Measurements from ENCODE around the gene GUCY2C.

Gene GUCY2C

DNA sequence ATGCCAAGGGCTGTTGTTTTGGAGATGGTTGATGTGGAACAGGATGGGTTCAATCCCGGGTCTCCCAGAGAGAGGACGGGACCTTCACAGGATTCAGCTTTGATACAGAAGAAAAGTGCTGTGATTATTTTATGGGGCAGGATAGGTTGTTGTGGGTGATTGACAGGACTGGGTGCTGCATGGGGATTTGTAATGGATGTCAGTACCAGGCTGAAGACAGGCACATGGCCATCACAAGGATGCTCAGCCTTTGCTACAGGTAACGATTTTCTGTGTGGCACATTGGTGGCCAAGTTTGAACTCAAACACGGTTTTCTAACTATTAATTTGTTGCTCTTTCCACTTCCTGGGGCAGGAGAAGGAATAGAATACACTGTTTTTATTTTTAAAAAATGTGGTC is 4.5 kb upstream of the GUCY2C start:
- no peak overlapping the region for H3K4me2 ChIP-seq (ENCODE audit: low read length, poor library complexity, severe bottlenecking)
- no peak overlapping the region for H4K91ac ChIP-seq (ENCODE audit: low read length)
- no peak overlapping the region for H4K8ac ChIP-seq (ENCODE audit: low read length)
- no peaks in the 10 kb centered on the region for H3K79me1 ChIP-seq (replicated peaks; ENCODE audit: low read length, poor library complexity, severe bottlenecking)
- no peak overlapping the region for H3K9ac ChIP-seq (ENCODE audit: low read length)
- no peak overlapping the region for H2BK5ac ChIP-seq (ENCODE audit: low read depth, low read length, poor library complexity, severe bottlenecking)
- DNase-seq = no peak
- H2AK5ac ChIP-seq (ENCODE audit: low read length, severe bottlenecking) = no peak overlapping the region
- H3K18ac ChIP-seq (ENCODE audit: low read depth in 1 of 2, low read length in 2 of 2) = no peak overlapping the region
- no peak overlapping the region for H3K4me3 ChIP-seq (ENCODE audit: insufficient read depth in 1 of 2, low read depth in 1 of 2, low read length in 2 of 2)
- no peak overlapping the region for H3K4ac ChIP-seq (ENCODE audit: low read depth in 1 of 2, low read length in 2 of 2)
- no peak overlapping the region for H2BK120ac ChIP-seq (ENCODE audit: low read depth, low read length)
- H3K14ac ChIP-seq (ENCODE audit: low read length in 2 of 2) = no peak overlapping the region
- no peaks in the 10 kb centered on the region for H3K4me1 ChIP-seq (ENCODE audit: control insufficient read depth, insufficient read depth, low read depth, low read length)
- WGBS = 96% methylated on average over 3 of the region's 4 CpGs
- no peak overlapping the region for H2BK15ac ChIP-seq (ENCODE audit: low read depth, poor library complexity, severe bottlenecking)
- H3K23ac ChIP-seq (ENCODE audit: low read length in 2 of 2) = no peak overlapping the region
- H3K27ac ChIP-seq (ENCODE audit: low read length, poor library complexity, severe bottlenecking) = no peak overlapping the region
- H3K9me3 ChIP-seq (ENCODE audit: control insufficient read depth, low read length) = no peaks in the 10 kb centered on the region
- no peak overlapping the region for H2AFZ ChIP-seq (ENCODE audit: low read depth, low read length)
- H3K27me3 ChIP-seq (ENCODE audit: control insufficient read depth in 1 of 2, insufficient read depth in 1 of 2, low read length in 2 of 2) = no peaks in the 10 kb centered on the region
- H2BK12ac ChIP-seq (ENCODE audit: low read length in 2 of 2) = no peak overlapping the region
- H3K36me3 ChIP-seq (ENCODE audit: control insufficient read depth in 1 of 2, insufficient read depth in 2 of 2, low read depth in 1 of 2, low read length in 2 of 2) = no peaks in the 10 kb centered on the region

DNA sequence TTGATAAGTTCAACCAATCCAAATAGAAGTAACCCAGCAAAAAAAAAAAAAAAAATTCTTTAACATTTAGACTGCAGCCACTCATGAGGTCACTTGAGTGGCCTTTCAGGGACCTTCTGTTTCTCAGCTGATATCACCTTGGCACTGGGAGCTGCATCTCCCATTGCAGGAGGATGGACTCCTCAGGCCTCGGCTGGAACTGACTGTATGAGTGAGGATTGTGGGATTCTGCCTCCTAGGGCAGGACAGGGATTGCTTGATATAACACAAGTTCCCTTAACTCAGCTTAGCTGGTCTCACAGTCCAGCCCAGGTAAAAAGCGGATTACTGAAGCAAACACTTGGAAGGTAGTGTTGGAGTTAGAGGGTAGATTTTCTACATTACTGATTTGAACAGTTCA is 3.5 kb upstream of the GUCY2C start:
- Histone ChIP-seq H2BK15ac (ENCODE audit: low read depth, poor library complexity, severe bottlenecking) (no peak overlapping the region), H4K8ac (ENCODE audit: low read length) (no peak overlapping the region), H3K4me2 (ENCODE audit: low read length, poor library complexity, severe bottlenecking) (no peak overlapping the region), H3K18ac (ENCODE audit: low read depth in 1 of 2, low read length in 2 of 2) (no peak overlapping the region), H3K9ac (ENCODE audit: low read length) (no peak overlapping the region), H3K14ac (ENCODE audit: low read length in 2 of 2) (no peak overlapping the region), H2BK12ac (ENCODE audit: low read length in 2 of 2) (no peak overlapping the region), H2BK120ac (ENCODE audit: low read depth, low read length) (no peak overlapping the region), H3K4ac (ENCODE audit: low read depth in 1 of 2, low read length in 2 of 2) (no peak overlapping the region), H3K79me1 (replicated peaks; ENCODE audit: low read length, poor library complexity, severe bottlenecking) (no peaks in the 10 kb centered on the region), H3K27ac (ENCODE audit: low read length, poor library complexity, severe bottlenecking) (no peak overlapping the region), H4K91ac (ENCODE audit: low read length) (no peak overlapping the region), H3K36me3 (ENCODE audit: control insufficient read depth in 1 of 2, insufficient read depth in 2 of 2, low read depth in 1 of 2, low read length in 2 of 2) (no peaks in the 10 kb centered on the region), H3K4me1 (ENCODE audit: control insufficient read depth, insufficient read depth, low read depth, low read length) (no peaks in the 10 kb centered on the region), H3K23ac (ENCODE audit: low read length in 2 of 2) (no peak overlapping the region), H2BK5ac (ENCODE audit: low read depth, low read length, poor library complexity, severe bottlenecking) (no peak overlapping the region), H2AFZ (ENCODE audit: low read depth, low read length) (no peak overlapping the region), H2AK5ac (ENCODE audit: low read length, severe bottlenecking) (no peak overlapping the region), H3K4me3 (ENCODE audit: insufficient read depth in 1 of 2, low read depth in 1 of 2, low read length in 2 of 2) (no peak overlapping the region), H3K9me3 (ENCODE audit: control insufficient read depth, low read length) (no peaks in the 10 kb centered on the region), H3K27me3 (ENCODE audit: control insufficient read depth in 1 of 2, insufficient read depth in 1 of 2, low read length in 2 of 2) (no peaks in the 10 kb centered on the region)
- no peak for DNase-seq
- 99% methylated on average over 2 of the region's 2 CpGs for WGBS

DNA sequence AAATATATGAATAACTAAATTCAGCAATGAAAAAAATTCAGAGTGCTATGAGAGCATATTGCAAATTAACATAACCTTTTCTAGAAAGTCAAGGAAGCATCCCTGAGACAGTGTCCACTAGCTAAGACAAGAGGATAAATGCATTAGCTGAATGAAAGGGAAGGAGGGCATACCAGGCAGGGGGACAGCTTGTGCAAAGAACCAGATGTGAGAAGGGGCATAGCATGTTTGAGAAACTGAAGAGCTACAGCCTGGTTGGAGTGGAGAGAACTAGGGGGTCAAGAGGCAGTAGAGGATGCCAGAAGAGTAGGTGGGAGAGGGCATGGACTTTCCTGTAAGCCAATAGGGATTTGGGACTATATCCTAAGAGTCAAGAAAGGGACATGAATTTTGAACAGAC is 2.2 kb upstream of the GUCY2C start:
- no peak for DNase-seq
- no peaks in the 10 kb centered on the region for H3K36me3 ChIP-seq (ENCODE audit: control insufficient read depth in 1 of 2, insufficient read depth in 2 of 2, low read depth in 1 of 2, low read length in 2 of 2)
- no peak overlapping the region for H3K27ac ChIP-seq (ENCODE audit: low read length, poor library complexity, severe bottlenecking)
- no peak overlapping the region for H4K91ac ChIP-seq (ENCODE audit: low read length)
- H3K4me3 ChIP-seq (ENCODE audit: insufficient read depth in 1 of 2, low read depth in 1 of 2, low read length in 2 of 2) = no peak overlapping the region
- H3K9me3 ChIP-seq (ENCODE audit: control insufficient read depth, low read length) = no peaks in the 10 kb centered on the region
- no peak overlapping the region for H3K9ac ChIP-seq (ENCODE audit: low read length)
- H2BK15ac ChIP-seq (ENCODE audit: low read depth, poor library complexity, severe bottlenecking) = no peak overlapping the region
- no peaks in the 10 kb centered on the region for H3K79me1 ChIP-seq (replicated peaks; ENCODE audit: low read length, poor library complexity, severe bottlenecking)
- H4K8ac ChIP-seq (ENCODE audit: low read length) = no peak overlapping the region
- no peak overlapping the region for H3K4ac ChIP-seq (ENCODE audit: low read depth in 1 of 2, low read length in 2 of 2)
- no peak overlapping the region for H3K18ac ChIP-seq (ENCODE audit: low read depth in 1 of 2, low read length in 2 of 2)
- no peak overlapping the region for H2BK120ac ChIP-seq (ENCODE audit: low read depth, low read length)
- H2AK5ac ChIP-seq (ENCODE audit: low read length, severe bottlenecking) = no peak overlapping the region
- no peaks in the 10 kb centered on the region for H3K27me3 ChIP-seq (ENCODE audit: control insufficient read depth in 1 of 2, insufficient read depth in 1 of 2, low read length in 2 of 2)
- no peak overlapping the region for H3K4me2 ChIP-seq (ENCODE audit: low read length, poor library complexity, severe bottlenecking)
- H2BK12ac ChIP-seq (ENCODE audit: low read length in 2 of 2) = no peak overlapping the region
- no peaks in the 10 kb centered on the region for H3K4me1 ChIP-seq (ENCODE audit: control insufficient read depth, insufficient read depth, low read depth, low read length)
- no peak overlapping the region for H2BK5ac ChIP-seq (ENCODE audit: low read depth, low read length, poor library complexity, severe bottlenecking)
- H2AFZ ChIP-seq (ENCODE audit: low read depth, low read length) = no peak overlapping the region
- H3K14ac ChIP-seq (ENCODE audit: low read length in 2 of 2) = no peak overlapping the region
- H3K23ac ChIP-seq (ENCODE audit: low read length in 2 of 2) = no peak overlapping the region

DNA sequence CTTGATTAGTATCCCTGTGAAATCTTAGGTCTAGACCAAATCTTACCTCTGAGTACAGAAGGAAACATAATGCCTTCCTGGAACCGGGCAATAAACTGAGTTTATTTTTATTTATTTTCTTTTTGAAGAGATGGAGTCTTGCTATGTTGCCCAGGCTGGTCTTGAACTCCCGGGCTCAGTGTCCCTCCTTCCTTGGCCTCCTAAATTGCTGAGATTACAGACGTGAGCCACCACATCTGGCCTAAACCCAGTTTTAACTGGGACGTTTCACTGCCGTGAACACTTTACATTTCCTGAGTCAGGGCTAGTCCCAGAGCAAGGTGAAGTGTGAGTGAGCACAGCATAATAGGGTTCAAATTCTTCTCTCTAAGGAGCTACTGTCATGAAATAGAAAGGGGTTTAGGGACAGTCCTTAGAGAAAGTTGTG is 671 bp downstream of the GUCY2C start:
- no peak overlapping the region for H4K91ac ChIP-seq (ENCODE audit: low read length)

More for the DNA sequence above, 671 bp downstream of the GUCY2C start:
- Histone ChIP-seq H3K36me3 (ENCODE audit: control insufficient read depth in 1 of 2, insufficient read depth in 2 of 2, low read depth in 1 of 2, low read length in 2 of 2) (no peaks in the 10 kb centered on the region), H3K4me1 (ENCODE audit: control insufficient read depth, insufficient read depth, low read depth, low read length) (no peaks in the 10 kb centered on the region), H3K4ac (ENCODE audit: low read depth in 1 of 2, low read length in 2 of 2) (no peak overlapping the region), H3K27ac (ENCODE audit: low read length, poor library complexity, severe bottlenecking) (no peak overlapping the region), H2AFZ (ENCODE audit: low read depth, low read length) (no peak overlapping the region), H3K9ac (ENCODE audit: low read length) (no peak overlapping the region), H4K8ac (ENCODE audit: low read length) (no peak overlapping the region), H3K4me2 (ENCODE audit: low read length, poor library complexity, severe bottlenecking) (no peak overlapping the region), H3K14ac (ENCODE audit: low read length in 2 of 2) (no peak overlapping the region), H2BK15ac (ENCODE audit: low read depth, poor library complexity, severe bottlenecking) (no peak overlapping the region), H2AK5ac (ENCODE audit: low read length, severe bottlenecking) (no peak overlapping the region), H3K23ac (ENCODE audit: low read length in 2 of 2) (no peak overlapping the region), H3K79me1 (replicated peaks; ENCODE audit: low read length, poor library complexity, severe bottlenecking) (no peaks in the 10 kb centered on the region), H2BK120ac (ENCODE audit: low read depth, low read length) (no peak overlapping the region), H3K18ac (ENCODE audit: low read depth in 1 of 2, low read length in 2 of 2) (no peak overlapping the region), H2BK12ac (ENCODE audit: low read length in 2 of 2) (no peak overlapping the region), H3K9me3 (ENCODE audit: control insufficient read depth, low read length) (no peaks in the 10 kb centered on the region), H2BK5ac (ENCODE audit: low read depth, low read length, poor library complexity, severe bottlenecking) (no peak overlapping the region), H3K27me3 (ENCODE audit: control insufficient read depth in 1 of 2, insufficient read depth in 1 of 2, low read length in 2 of 2) (no peaks in the 10 kb centered on the region), H3K4me3 (ENCODE audit: insufficient read depth in 1 of 2, low read depth in 1 of 2, low read length in 2 of 2) (no peak overlapping the region)
- DNase-seq = no peak
- WGBS = 87% methylated on average over 5 of the region's 5 CpGs

All from mesenchymal stem cell (in vitro differentiated cells and primary cell).